ENCODE data around the gene C20orf202.
"Not testable (repeated sequence)": the region's sequence is repeated elsewhere in the genome, so short reads cannot be mapped to it uniquely, and the experiment has no call there.

C20orf202 gene

DNA sequence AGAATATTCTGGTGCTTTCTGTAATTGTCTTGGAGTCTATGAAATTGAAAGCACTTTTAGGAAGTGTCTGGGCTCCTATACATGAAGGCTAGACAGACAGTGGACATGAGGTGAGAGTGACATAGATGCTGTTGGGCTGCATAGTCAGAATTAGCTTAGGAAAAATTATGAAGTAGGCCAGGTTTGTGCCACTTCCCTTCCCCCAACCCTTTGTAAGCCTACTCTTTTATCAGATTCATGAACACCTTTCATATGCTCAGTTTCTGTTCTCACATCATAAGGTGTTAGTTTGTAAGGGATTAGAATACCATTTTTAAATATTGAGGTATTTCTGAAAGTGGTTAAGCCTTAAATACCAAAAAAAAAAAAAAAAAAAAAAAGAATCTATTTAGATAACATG lies 44.4 kb downstream of the C20orf202 start:
- DNase-seq (ENCODE audit: low read depth): no peak

DNA sequence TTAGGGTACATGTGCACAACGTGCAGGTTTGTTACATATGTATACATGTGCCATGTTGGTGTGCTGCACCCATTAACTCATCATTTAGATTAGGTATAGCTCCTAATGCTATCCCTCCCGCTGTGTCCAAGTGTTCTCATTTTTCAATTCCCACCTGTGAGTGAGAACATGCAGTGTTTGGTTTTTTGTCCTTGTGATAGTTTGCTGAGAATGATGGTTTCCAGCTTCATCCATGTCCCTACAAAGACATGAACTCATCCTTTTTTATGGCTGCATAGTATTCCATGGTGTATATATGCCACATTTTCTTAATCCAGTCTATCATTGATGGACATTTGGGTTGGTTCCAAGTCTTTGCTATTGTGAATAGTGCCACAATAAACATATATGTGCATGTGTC lies 47.0 kb downstream of the C20orf202 start:
- DNase-seq (ENCODE audit: low read depth): not testable (repeated sequence)

DNA sequence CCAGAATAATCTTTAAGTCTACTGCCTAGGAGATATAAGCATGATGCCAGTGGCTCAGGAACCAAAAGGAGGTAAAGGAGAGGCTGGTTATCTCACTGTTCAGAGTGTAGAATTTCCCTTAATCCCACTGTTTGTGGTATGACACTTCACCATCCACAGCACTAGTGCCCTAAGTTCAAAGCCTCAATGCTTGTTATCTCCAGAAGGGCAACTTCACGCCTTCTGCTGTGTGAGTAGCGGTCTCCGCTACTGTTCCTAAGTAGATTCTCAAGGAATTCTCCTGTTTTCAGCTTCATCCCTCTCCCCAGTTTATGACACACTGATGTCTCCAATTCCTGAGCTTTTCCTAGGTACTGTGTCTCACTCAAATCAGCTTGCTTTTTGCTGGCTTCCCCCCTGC lies 49.2 kb downstream of the C20orf202 start:
- no peak for DNase-seq (ENCODE audit: low read depth)

DNA sequence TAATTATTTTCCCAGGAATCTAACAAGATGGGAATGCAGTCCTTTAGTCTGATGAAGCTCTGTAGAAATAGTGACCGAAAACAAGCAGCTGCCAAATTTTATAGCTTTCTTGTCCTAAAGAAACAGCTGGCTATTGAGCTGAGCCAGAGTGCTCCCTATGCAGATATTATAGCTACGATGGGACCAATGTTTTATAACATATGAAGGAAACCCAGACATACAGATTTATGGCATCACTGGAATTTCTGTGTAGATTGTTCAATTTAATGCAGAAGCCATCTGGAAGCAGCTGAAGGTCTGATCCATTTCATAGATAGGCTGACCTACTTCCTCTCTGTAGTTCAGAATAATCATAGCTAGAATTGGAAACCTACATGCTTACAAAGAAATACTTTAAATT lies 51.0 kb downstream of the C20orf202 start:
- no peak for DNase-seq (ENCODE audit: low read depth)

DNA sequence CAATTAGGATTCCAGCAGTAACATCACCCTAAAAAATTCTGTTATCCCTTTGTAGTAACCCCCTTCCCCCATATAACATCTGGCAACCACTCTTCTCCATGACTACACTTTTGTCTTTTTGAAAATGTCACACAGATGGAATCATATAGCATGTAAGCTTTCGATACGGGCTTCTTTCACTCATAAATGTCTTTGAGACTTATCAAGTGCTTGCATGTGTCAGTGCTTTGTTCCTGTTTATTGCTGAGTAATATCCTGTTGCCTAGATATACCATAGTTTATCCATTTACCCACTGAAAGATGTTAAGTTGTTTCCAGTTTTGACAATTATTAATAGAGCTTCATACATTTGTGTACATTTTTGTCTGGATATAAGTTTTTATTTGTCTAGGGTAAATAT lies 52.4 kb downstream of the C20orf202 start:
- DNase-seq (ENCODE audit: low read depth): no peak

All from activated gamma-delta T cell treated with anti-CD3 and anti-CD28 coated beads, Interleukin-2, amount 50 U/mL, for 16 hours (primary cell).